GM12892 (cell line): ENCODE results near the gene ARL6IP5.

Experiments used
- POLR2A ChIP-seq: IDR thresholded peaks from 2 replicates; pipeline ENCODE4 v1.6.1; 2011; ENCODE audit warnings: low read depth, low read length, control low read depth
- POLR2AphosphoS5 ChIP-seq: IDR thresholded peaks from 2 replicates; pipeline ENCODE4 v1.6.1; 2011; ENCODE audit warnings: low read depth, low read length, control low read depth

GRCh38 chr3:69149586-69149985, 64.8 kb downstream of the ARL6IP5 start:
- no peak for TF ChIP-seq POLR2A
- no peak for TF ChIP-seq POLR2AphosphoS5
